Chondrocyte (in vitro differentiated cells): ENCODE data around the gene RBM19. TPM values are rescaled to one million over a fixed set of nuclear protein-coding genes. Genes with fewer than 3 reads are reported as not detected.

Source experiments
- DNase-seq: peaks from one replicate; pipeline ENCODE4 v3.0.0; 2021; ENCODE audit warnings: mixed read lengths, low spot score
- H3K27ac Mint-ChIP-seq: one replicate; pipeline ENCODE4 v1.8.0; 2021; ENCODE audit warnings: mild to moderate bottlenecking, moderate library complexity, mixed read lengths; ENCODE audit not compliant: unreplicated experiment
- H3K27me3 Mint-ChIP-seq: 2 replicates; pipeline ENCODE4 v1.8.0; 2021; ENCODE audit warnings: low read depth, mixed read lengths
- H3K36me3 Mint-ChIP-seq: 2 replicates; pipeline ENCODE4 v1.8.0; 2021; ENCODE audit warnings: low read depth, mixed read lengths
- H3K4me1 Mint-ChIP-seq: 2 replicates; pipeline ENCODE4 v1.8.0; 2021; ENCODE audit warnings: low read depth, mild to moderate bottlenecking, mixed read lengths
- H3K4me3 Mint-ChIP-seq: one replicate; pipeline ENCODE4 v1.8.0; 2021; ENCODE audit warnings: mild to moderate bottlenecking, moderate library complexity, mixed read lengths; ENCODE audit not compliant: unreplicated experiment
- H3K9me3 Mint-ChIP-seq: 2 replicates; pipeline ENCODE4 v1.8.0; 2021; ENCODE audit warnings: low read depth, mixed read lengths
- CTCF ChIP-seq: fragments of 200-600 bp; sonication (generic); IDR thresholded peaks from 2 replicates; pipeline ENCODE4 v1.5.0; 2021; ENCODE audit warnings: antibody characterized with exemption, mild to moderate bottlenecking, moderate library complexity
- long read RNA-seq: library from polyadenylated mRNA; stranded (forward); transcript quantifications from one replicate; pipeline ENCODE4 v2.0.0, GENCODE V29; 2021
- total RNA-seq: library from RNA; stranded (reverse); gene quantifications from 3 replicates; pipeline ENCODE4 v1.2.1, GENCODE V29; 2021

RBM19 gene
- total RNA-seq: 16.2 to 20.2 TPM (median 18.6 TPM) in 3 replicates
- long read RNA-seq, full-length matches to known transcripts: 41 of 58 reads
- long read RNA-seq, partial matches to known transcripts: 6 of 58 reads
- long read RNA-seq, other reads (novel, unspliced or antisense): 11 of 58 reads

- peak; percentile 96 for DNase-seq
- Mint-ChIP-seq H3K4me3 (peak within 1 kb of the TSS; percentile 100), H3K27ac (peak within 1 kb of the TSS; percentile 98), H3K27me3 (peaks cover 23% of the 10 kb centered on the region), H3K4me1 (peaks cover 29% of the 10 kb centered on the region), H3K9me3 (no peaks in the 10 kb centered on the region), H3K36me3 (peaks cover 9% of the 10 kb centered on the region)
- TF ChIP-seq CTCF: peak; percentile 99
Observed at GRCh38 chr12:113965951-113966797, at the start of gene RBM19. TSS of gene RBM19 (minus strand) at chr12:113966325. CDS start at chr12:113966227, 98 bp downstream.

DNA sequence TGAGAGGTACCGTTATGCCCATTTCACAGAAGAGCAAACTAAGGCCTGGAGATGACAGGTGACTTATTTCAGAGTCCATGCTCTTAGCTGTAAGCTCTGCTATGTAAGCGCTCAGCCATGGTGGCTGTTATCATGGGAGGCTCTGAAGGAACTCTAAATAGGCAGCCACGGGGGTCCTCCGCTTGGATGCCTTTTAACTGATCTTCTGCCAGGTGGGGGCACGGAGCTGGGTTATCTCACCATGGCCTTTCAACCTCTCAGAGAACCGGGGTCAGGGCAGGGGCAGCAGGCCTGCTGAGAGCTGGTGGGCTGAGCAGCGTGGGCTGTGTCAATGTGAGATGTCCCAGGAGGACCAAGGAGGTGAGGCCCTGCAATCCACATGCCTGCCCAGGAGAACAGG lies 49.7 kb upstream of the RBM19 start:
- Mint-ChIP-seq H3K4me1 (no peaks in the 10 kb centered on the region), H3K27ac (no peak overlapping the region), H3K27me3 (peaks cover 16% of the 10 kb centered on the region), H3K4me3 (no peak overlapping the region), H3K9me3 (no peaks in the 10 kb centered on the region), H3K36me3 (no peaks in the 10 kb centered on the region)
- no peak for TF ChIP-seq CTCF
- DNase-seq: no peak

DNA sequence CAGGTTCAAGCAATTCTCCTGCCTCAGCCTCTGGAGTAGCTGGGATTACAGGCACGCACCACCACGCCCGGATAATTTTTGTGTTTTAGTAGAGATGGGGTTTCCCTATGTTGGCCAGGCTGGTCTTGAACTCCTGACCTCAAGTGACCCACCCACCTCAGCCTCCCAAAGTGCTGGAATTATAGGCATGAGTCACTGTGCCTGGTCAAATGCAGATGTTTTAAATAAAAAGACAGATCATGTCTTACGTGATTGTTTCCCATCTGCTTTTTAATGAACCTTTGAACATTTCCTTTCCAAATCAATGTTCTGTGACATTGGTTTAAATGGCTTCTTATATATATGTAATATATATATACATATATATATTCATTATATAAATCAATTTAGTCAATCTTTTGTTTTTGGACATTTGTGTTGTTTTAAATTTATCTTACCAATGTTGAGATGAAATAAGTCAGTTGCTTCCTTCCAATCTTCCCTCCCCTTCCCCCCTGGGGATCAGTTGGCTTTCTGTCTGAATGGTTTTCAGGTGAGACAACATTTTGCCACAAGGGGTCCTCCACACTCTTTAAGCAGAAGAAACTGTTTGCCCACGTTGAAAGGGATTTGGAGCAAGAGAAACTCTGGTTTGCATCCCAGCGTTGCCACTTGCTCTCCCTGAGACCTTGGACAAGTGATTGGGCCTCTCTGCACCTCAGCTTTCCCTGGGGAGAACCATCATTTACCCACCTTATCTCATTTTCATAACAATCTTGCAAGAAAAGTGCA lies 47.6 kb upstream of the RBM19 start:
- H3K9me3 Mint-ChIP-seq: no peaks in the 10 kb centered on the region
- H3K4me3 Mint-ChIP-seq: no peak overlapping the region
- no peak for DNase-seq

GRCh38 chr12:114012744-114013431 lies 46.8 kb upstream of the RBM19 start:
- no peaks in the 10 kb centered on the region for H3K36me3 Mint-ChIP-seq
- H3K27me3 Mint-ChIP-seq: peaks cover 22% of the 10 kb centered on the region
- no peak overlapping the region for H3K4me3 Mint-ChIP-seq
- H3K9me3 Mint-ChIP-seq: no peaks in the 10 kb centered on the region
- H3K4me1 Mint-ChIP-seq: no peaks in the 10 kb centered on the region
- DNase-seq: no peak
- H3K27ac Mint-ChIP-seq: no peak overlapping the region
- TF ChIP-seq CTCF: no peak

More for the DNA sequence above, 47.6 kb upstream of the RBM19 start:
- peaks cover 22% of the 10 kb centered on the region for H3K27me3 Mint-ChIP-seq
- H3K27ac Mint-ChIP-seq: no peak overlapping the region
- H3K36me3 Mint-ChIP-seq: no peaks in the 10 kb centered on the region
- H3K4me1 Mint-ChIP-seq: no peaks in the 10 kb centered on the region
- TF ChIP-seq CTCF: peak; percentile 18

DNA sequence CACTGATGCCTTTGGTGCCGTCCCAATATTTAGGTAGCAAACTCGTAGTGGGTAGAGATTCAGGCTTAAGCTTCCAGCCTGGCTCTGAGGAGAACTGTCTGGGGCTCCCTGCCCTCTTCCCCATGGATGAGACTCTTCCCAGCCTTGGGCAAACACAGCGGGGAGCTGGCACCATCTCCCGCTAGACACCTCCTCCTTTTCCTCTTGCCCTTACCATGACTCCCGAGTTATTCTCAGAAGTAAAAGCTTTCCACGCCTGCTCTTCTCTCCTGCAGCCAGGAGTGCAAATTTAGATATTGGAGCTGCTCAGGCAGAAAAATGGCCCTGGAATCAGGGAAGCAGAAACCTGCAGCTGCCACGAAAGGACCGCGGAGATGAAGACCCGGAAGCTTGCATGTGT lies 45.6 kb upstream of the RBM19 start:
- Mint-ChIP-seq H3K27me3 (peaks cover 20% of the 10 kb centered on the region), H3K4me3 (no peak overlapping the region), H3K36me3 (no peaks in the 10 kb centered on the region), H3K9me3 (no peaks in the 10 kb centered on the region), H3K4me1 (no peaks in the 10 kb centered on the region), H3K27ac (no peak overlapping the region)
- no peak for DNase-seq
- TF ChIP-seq CTCF: no peak
